Measurements from ENCODE around the gene SMR3A. TPM values are rescaled to one million over a fixed set of nuclear protein-coding genes. Genes with fewer than 3 reads are reported as not detected.

The SMR3A gene
- total and polyA plus RNA-seq, 4 experiments from 2014 or later = not detected

DNA sequence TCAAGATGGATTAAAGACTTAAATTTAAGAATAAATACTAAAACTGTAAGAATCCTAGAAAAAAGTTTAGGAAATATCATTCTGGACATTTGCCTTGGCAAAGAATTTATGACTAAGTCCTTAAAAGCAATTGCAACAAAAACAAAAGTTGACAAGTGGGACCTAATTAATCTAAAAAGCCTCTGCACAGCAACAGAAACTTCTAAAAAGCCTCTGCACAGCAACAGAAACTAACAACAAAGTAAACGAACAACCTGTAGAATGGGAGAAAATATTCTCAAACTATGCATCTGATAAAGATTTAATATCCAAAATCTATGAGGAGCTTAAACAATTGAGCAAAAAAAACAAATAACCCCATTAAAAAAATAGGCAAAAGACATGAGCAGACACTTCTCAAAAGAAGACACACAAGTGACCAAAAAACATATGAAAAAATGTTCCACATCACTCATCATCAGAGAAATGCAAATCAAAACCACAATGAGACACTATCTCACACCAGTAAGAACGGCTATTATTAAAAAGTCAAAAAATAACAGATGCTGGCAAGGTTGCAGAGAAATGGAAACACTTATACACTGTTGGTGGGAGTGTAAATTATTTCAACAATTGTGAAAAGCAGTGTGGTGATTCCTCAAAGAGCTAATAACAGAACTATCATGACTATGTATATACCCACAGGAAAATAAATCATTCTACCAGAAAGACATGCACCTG is 31.7 kb downstream of the SMR3A start:
- Histone ChIP-seq H3K4me3 (ENCODE audit: low read length in 2 of 2) (no peak overlapping the region), H3K36me3 (ENCODE audit: insufficient read depth, low read length) (no peaks in the 10 kb centered on the region), H3K27ac (ENCODE audit: low read depth, low read length) (no peak overlapping the region), H3K27me3 (ENCODE audit: insufficient read depth, low read length) (no peaks in the 10 kb centered on the region), H3K4me1 (ENCODE audit: insufficient read depth, low read length) (no peaks in the 10 kb centered on the region), H3K9me3 (ENCODE audit: control insufficient read depth in 1 of 2, low read length in 2 of 2) (no peaks in the 10 kb centered on the region)
- Mint-ChIP-seq H3K36me3 (no peaks in the 10 kb centered on the region), H3K27me3 (peaks cover 0 to 3% of the 10 kb centered on the region in 2 donors), H3K4me3 (no peak overlapping the region), H3K4me1 (no peaks in the 10 kb centered on the region), H3K27ac (no peak overlapping the region), H3K9me3 (peaks cover 0 to 4% (median 0%) of the 10 kb centered on the region in 8 donors)
- ChIA-PET CTCF (ENCODE audit: partially characterized antibody) (no interaction called here), POLR2A (ENCODE audit: partially characterized antibody) (no interaction called here)
- intact Hi-C loops (cut with micrococcal nuclease) = no loop called here
- DNase-seq = no peak

DNA sequence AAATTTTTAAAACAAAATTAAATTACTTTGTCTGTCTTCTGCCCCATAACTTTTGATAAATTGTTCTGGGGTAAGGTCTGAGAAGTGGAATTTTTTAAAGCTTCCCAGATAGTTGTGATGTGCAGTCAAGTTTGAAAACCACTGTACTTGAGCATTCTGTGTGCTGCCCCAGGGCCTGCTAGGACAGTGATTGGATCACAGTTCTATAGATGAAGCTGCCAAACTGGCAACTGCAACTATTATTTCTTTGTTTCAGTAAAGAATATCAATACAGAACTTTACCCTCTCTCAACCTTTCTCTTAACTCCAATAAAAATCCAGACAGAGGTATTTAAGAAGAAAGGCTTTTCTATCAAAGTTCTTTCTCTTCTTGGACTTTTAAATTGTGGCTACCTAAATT is 37.0 kb downstream of the SMR3A start, which contains the start of gene OPRPN:
Gene OPRPN (plus strand): TSS at position 361 of the 400 bp plus-strand sequence. CDS start 1,346 bp downstream, outside the sequence.
- no peaks in the 10 kb centered on the region for H3K4me1 ChIP-seq (ENCODE audit: insufficient read depth, low read length)
- no peaks in the 10 kb centered on the region for H3K27me3 Mint-ChIP-seq
- H3K36me3 ChIP-seq (ENCODE audit: insufficient read depth, low read length) = no peaks in the 10 kb centered on the region
- no peaks in the 10 kb centered on the region for H3K9me3 Mint-ChIP-seq
- no peaks in the 10 kb centered on the region for H3K36me3 Mint-ChIP-seq
- intact Hi-C loops (cut with micrococcal nuclease) = no loop called here
- H3K9me3 ChIP-seq (ENCODE audit: control insufficient read depth in 1 of 2, low read length in 2 of 2) = no peaks in the 10 kb centered on the region
- H3K27ac ChIP-seq (ENCODE audit: low read depth, low read length) = no peak within 1 kb of the TSS
- H3K4me1 Mint-ChIP-seq = no peaks in the 10 kb centered on the region
- no peak within 1 kb of the TSS for H3K27ac Mint-ChIP-seq
- no peak within 1 kb of the TSS for H3K4me3 Mint-ChIP-seq
- ChIA-PET CTCF (ENCODE audit: partially characterized antibody) (no interaction called here), POLR2A (ENCODE audit: partially characterized antibody) (no interaction called here)
- no peaks in the 10 kb centered on the region for H3K27me3 ChIP-seq (ENCODE audit: insufficient read depth, low read length)
- no peak within 1 kb of the TSS for H3K4me3 ChIP-seq (ENCODE audit: low read length in 2 of 2)
- DNase-seq = no peak

DNA sequence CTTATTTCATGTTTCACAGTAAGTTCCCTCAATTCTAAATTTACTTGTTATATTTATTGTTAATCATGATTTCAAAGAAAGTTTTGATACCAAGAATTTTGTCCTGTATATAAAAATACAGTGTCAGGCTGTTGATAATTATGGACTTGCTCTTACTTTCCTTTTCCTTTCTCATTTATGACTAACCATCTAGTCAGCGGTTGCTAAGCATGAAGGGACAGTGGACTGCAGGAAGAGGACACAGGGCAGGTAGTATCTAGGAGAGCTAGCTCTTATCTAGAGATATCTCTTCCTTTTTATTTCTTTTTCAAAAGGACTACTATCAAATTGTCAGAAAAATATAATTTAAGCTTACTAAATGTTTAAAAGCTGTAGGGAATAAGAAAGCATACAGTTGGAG is 38.8 kb downstream of the SMR3A start:
- Histone ChIP-seq H3K27me3 (ENCODE audit: insufficient read depth, low read length) (no peaks in the 10 kb centered on the region), H3K36me3 (ENCODE audit: insufficient read depth, low read length) (no peaks in the 10 kb centered on the region), H3K4me3 (ENCODE audit: low read length in 2 of 2) (no peak overlapping the region), H3K27ac (ENCODE audit: low read depth, low read length) (no peak overlapping the region), H3K9me3 (ENCODE audit: control insufficient read depth in 1 of 2, low read length in 2 of 2) (no peaks in the 10 kb centered on the region), H3K4me1 (ENCODE audit: insufficient read depth, low read length) (no peaks in the 10 kb centered on the region)
- intact Hi-C loops (cut with micrococcal nuclease) = no loop called here
- H3K4me1 Mint-ChIP-seq = no peaks in the 10 kb centered on the region
- no peaks in the 10 kb centered on the region for H3K27me3 Mint-ChIP-seq
- POLR2A ChIA-PET (ENCODE audit: partially characterized antibody) = no interaction called here
- no peaks in the 10 kb centered on the region for H3K36me3 Mint-ChIP-seq
- H3K4me3 Mint-ChIP-seq = no peak overlapping the region
- no peak for DNase-seq
- peaks cover 0 to 2% (median 0%) of the 10 kb centered on the region in 8 donors for H3K9me3 Mint-ChIP-seq
- CTCF ChIA-PET (ENCODE audit: partially characterized antibody) = no interaction called here
- H3K27ac Mint-ChIP-seq = no peak overlapping the region

DNA sequence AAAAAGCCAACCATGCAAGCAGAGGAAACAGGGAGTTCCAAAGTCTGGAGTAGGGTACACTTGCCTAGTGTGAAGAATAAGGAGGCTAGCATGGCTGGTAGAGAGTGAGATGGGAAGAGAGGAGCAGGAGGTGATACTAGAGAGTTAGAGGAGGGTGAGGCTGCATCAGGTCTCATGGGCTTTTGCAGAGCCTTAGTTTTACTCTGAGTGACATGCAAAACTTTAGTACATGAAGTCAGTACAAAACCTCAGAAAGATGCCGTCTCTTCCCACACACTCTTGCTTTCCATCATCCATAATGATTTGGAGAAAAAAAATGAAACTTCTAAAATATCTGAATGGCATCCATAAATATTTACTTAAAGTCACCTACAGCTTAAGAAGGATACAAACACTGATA is 42.2 kb downstream of the SMR3A start:
- DNase-seq = no peak
- peaks cover 0 to 3% (median 0%) of the 10 kb centered on the region in 8 donors for H3K9me3 Mint-ChIP-seq
- H3K27ac Mint-ChIP-seq = no peak overlapping the region
- intact Hi-C loops (cut with micrococcal nuclease) = no loop called here
- H3K27ac ChIP-seq (ENCODE audit: low read depth, low read length) = no peak overlapping the region
- no peak overlapping the region for H3K4me3 ChIP-seq (ENCODE audit: low read length in 2 of 2)
- no peaks in the 10 kb centered on the region for H3K36me3 ChIP-seq (ENCODE audit: insufficient read depth, low read length)
- POLR2A ChIA-PET (ENCODE audit: partially characterized antibody) = no interaction called here
- no peaks in the 10 kb centered on the region for H3K4me1 ChIP-seq (ENCODE audit: insufficient read depth, low read length)
- H3K27me3 ChIP-seq (ENCODE audit: insufficient read depth, low read length) = no peaks in the 10 kb centered on the region
- no peaks in the 10 kb centered on the region for H3K36me3 Mint-ChIP-seq
- CTCF ChIA-PET (ENCODE audit: partially characterized antibody) = no interaction called here
- H3K4me3 Mint-ChIP-seq = no peak overlapping the region
- no peaks in the 10 kb centered on the region for H3K27me3 Mint-ChIP-seq
- H3K9me3 ChIP-seq (ENCODE audit: control insufficient read depth in 1 of 2, low read length in 2 of 2) = no peaks in the 10 kb centered on the region
- no peaks in the 10 kb centered on the region for H3K4me1 Mint-ChIP-seq

DNA sequence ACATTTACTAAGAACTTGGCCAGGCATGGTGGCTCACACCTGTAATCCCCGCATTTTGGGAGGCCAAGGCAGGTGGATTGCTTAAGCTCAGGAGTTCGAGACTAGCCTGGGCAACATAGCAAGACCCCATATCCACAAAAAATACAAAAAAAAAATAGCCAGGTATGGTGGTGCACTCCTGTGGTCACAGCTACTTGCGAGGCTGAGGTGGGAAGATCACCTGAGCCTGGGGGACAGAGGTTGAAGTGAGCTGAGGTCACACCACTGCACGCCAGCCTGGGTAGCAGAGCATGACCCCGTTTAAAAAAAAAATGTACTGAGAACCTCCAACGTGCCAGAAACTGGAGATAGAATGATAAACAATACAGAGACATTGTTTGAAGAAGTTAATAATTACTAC is 45.2 kb downstream of the SMR3A start:
- Histone ChIP-seq H3K36me3 (ENCODE audit: insufficient read depth, low read length) (no peaks in the 10 kb centered on the region), H3K9me3 (ENCODE audit: control insufficient read depth in 1 of 2, low read length in 2 of 2) (no peaks in the 10 kb centered on the region), H3K4me3 (ENCODE audit: low read length in 2 of 2) (no peak overlapping the region), H3K4me1 (ENCODE audit: insufficient read depth, low read length) (no peaks in the 10 kb centered on the region), H3K27ac (ENCODE audit: low read depth, low read length) (no peak overlapping the region), H3K27me3 (ENCODE audit: insufficient read depth, low read length) (no peaks in the 10 kb centered on the region)
- Mint-ChIP-seq H3K4me3 (no peak overlapping the region), H3K4me1 (no peaks in the 10 kb centered on the region), H3K27me3 (no peaks in the 10 kb centered on the region), H3K36me3 (no peaks in the 10 kb centered on the region), H3K27ac (no peak overlapping the region), H3K9me3 (peaks cover 0 to 5% (median 0%) of the 10 kb centered on the region in 8 donors)
- CTCF ChIA-PET (ENCODE audit: partially characterized antibody) = no interaction called here
- POLR2A ChIA-PET (ENCODE audit: partially characterized antibody) = no interaction called here
- DNase-seq = no peak
- intact Hi-C loops (cut with micrococcal nuclease) = no loop called here

Other genes starting within 250 kb of the SMR3A start
- not detected for gene PRR27, start 206.5 kb upstream of the SMR3A start, total RNA-seq
- not detected for gene PRR27, start 206.5 kb upstream of the SMR3A start, polyA plus RNA-seq
- not detected for gene ODAM, start 165.0 kb upstream of the SMR3A start, total RNA-seq
- not detected for gene ODAM, start 165.0 kb upstream of the SMR3A start, polyA plus RNA-seq
- gene FDCSP, start 134.6 kb upstream of the SMR3A start, total RNA-seq = not detected
- not detected for gene FDCSP, start 134.6 kb upstream of the SMR3A start, polyA plus RNA-seq
- gene CSN3, start 118.2 kb upstream of the SMR3A start, total RNA-seq = not detected
- gene CSN3, start 118.2 kb upstream of the SMR3A start, polyA plus RNA-seq = not detected
- not detected for gene CABS1, start 25.8 kb upstream of the SMR3A start, total RNA-seq
- gene CABS1, start 25.8 kb upstream of the SMR3A start, polyA plus RNA-seq = not detected
- not detected for gene SMR3B, start 22.4 kb downstream of the SMR3A start, total RNA-seq
- not detected for gene SMR3B, start 22.4 kb downstream of the SMR3A start, polyA plus RNA-seq
- gene OPRPN, start 37.2 kb downstream of the SMR3A start, total RNA-seq = not detected
- not detected for gene OPRPN, start 37.2 kb downstream of the SMR3A start, polyA plus RNA-seq
- not detected for gene MUC7, start 111.4 kb downstream of the SMR3A start, total RNA-seq
- not detected for gene MUC7, start 111.4 kb downstream of the SMR3A start, polyA plus RNA-seq
- gene AMTN, start 157.8 kb downstream of the SMR3A start, total RNA-seq = not detected
- not detected for gene AMTN, start 157.8 kb downstream of the SMR3A start, polyA plus RNA-seq
- not detected for gene AMBN, start 231.5 kb downstream of the SMR3A start, total RNA-seq
- not detected for gene AMBN, start 231.5 kb downstream of the SMR3A start, polyA plus RNA-seq

All from CD4-positive, alpha-beta memory T cell (primary cell).